HuH-7.5 (cell line): ENCODE results near the gene C16orf54.
"Not testable (repeated sequence)": the region's sequence is repeated elsewhere in the genome, so short reads cannot be mapped to it uniquely, and the experiment has no call there.

Source experiments
- DNase-seq: peaks from one replicate; pipeline ENCODE4 v3.0.0; 2011; ENCODE audit warnings: low spot score

Gene C16orf54

GRCh38 chr16:29739927-29740629, 5.7 kb downstream of the C16orf54 start:
- DNase-seq, result not testable (repeated sequence)

- DNase-seq, result no peak
Measured at GRCh38 chr16:29738514-29738913, 7.3 kb downstream of the C16orf54 start.

- no peak for DNase-seq
Measured at GRCh38 chr16:29737713-29738112, 8.1 kb downstream of the C16orf54 start.

- DNase-seq, result no peak
Measured at GRCh38 chr16:29736764-29737163, 9.0 kb downstream of the C16orf54 start.

GRCh38 chr16:29736112-29736511, 9.7 kb downstream of the C16orf54 start:
- DNase-seq, result no peak

- no peak for DNase-seq
Measured at GRCh38 chr16:29734786-29735185, 11.0 kb downstream of the C16orf54 start.

GRCh38 chr16:29731768-29732601, 13.8 kb downstream of the C16orf54 start:
- DNase-seq, result not testable (repeated sequence)

GRCh38 chr16:29730649-29731048, 15.1 kb downstream of the C16orf54 start:
- DNase-seq, result no peak

GRCh38 chr16:29729116-29729521, 16.7 kb downstream of the C16orf54 start:
- DNase-seq, result peak; percentile 61

- DNase-seq, result no peak
Measured at GRCh38 chr16:29727452-29727851, 18.3 kb downstream of the C16orf54 start.

- DNase-seq, result no peak
Measured at GRCh38 chr16:29726845-29727377, 18.9 kb downstream of the C16orf54 start.

GRCh38 chr16:29721167-29721879, 24.5 kb downstream of the C16orf54 start:
- not testable (repeated sequence) for DNase-seq

- DNase-seq, result no peak
Measured at GRCh38 chr16:29720703-29721102, 25.1 kb downstream of the C16orf54 start.

GRCh38 chr16:29719063-29719462, 26.7 kb downstream of the C16orf54 start:
- DNase-seq, result no peak

GRCh38 chr16:29717113-29717512, 28.7 kb downstream of the C16orf54 start:
- DNase-seq, result no peak

- DNase-seq, result no peak
Measured at GRCh38 chr16:29714972-29715371, 30.8 kb downstream of the C16orf54 start.

- DNase-seq, result no peak
Measured at GRCh38 chr16:29714396-29714795, 31.4 kb downstream of the C16orf54 start.

GRCh38 chr16:29712809-29713208, 33.0 kb downstream of the C16orf54 start:
- no peak for DNase-seq

- peak; percentile 48 for DNase-seq
Measured at GRCh38 chr16:29710227-29711219, 35.3 kb downstream of the C16orf54 start.

- DNase-seq, result not testable (repeated sequence)
Measured at GRCh38 chr16:29709657-29710056, 36.1 kb downstream of the C16orf54 start.
